Activated T-helper 1 cell treated with Interleukin-2 at 50 U/mL for 16 hours (primary cell): ENCODE measurements around the gene GOLGA8M.
"Not testable (repeated sequence)": the region's sequence is repeated elsewhere in the genome, so short reads cannot be mapped to it uniquely, and the experiment has no call there.

ENCODE experiments used
- DNase-seq: peaks from one replicate; pipeline ENCODE4 v3.0.0-alpha.2; 2020; ENCODE audit warnings: low read depth

The GOLGA8M gene

GRCh38 chr15:28712270-28712669 lies at the start of gene GOLGA8M:
GOLGA8M (minus strand) TSS chr15:28712421; CDS start chr15:28712323, 98 bp downstream.
- DNase-seq: not testable (repeated sequence)

- not testable (repeated sequence) for DNase-seq
Observed at GRCh38 chr15:28742890-28743289, 30.7 kb upstream of the GOLGA8M start.

GRCh38 chr15:28738590-28739292 lies 26.5 kb upstream of the GOLGA8M start:
- not testable (repeated sequence) for DNase-seq

GRCh38 chr15:28738200-28738561 lies 26.0 kb upstream of the GOLGA8M start:
- DNase-seq: not testable (repeated sequence)

- peak; percentile 23 for DNase-seq
Observed at GRCh38 chr15:28737521-28738199, 25.4 kb upstream of the GOLGA8M start.

- not testable (repeated sequence) for DNase-seq
Observed at GRCh38 chr15:28728061-28728460, 15.8 kb upstream of the GOLGA8M start.

GRCh38 chr15:28727026-28727425 lies 14.8 kb upstream of the GOLGA8M start:
- DNase-seq: not testable (repeated sequence)

- DNase-seq: no peak
Observed at GRCh38 chr15:28726102-28726501, 13.9 kb upstream of the GOLGA8M start.

GRCh38 chr15:28725556-28725955 lies 13.3 kb upstream of the GOLGA8M start:
- no peak for DNase-seq

GRCh38 chr15:28723986-28724385 lies 11.8 kb upstream of the GOLGA8M start:
- not testable (repeated sequence) for DNase-seq

- not testable (repeated sequence) for DNase-seq
Observed at GRCh38 chr15:28719626-28720025, 7.4 kb upstream of the GOLGA8M start.

GRCh38 chr15:28718576-28718975 lies 6.4 kb upstream of the GOLGA8M start:
- DNase-seq: not testable (repeated sequence)

- not testable (repeated sequence) for DNase-seq
Observed at GRCh38 chr15:28714176-28714575, 2.0 kb upstream of the GOLGA8M start.

GRCh38 chr15:28703927-28704326 lies 8.3 kb downstream of the GOLGA8M start:
- DNase-seq: not testable (repeated sequence)

GRCh38 chr15:28702427-28702826 lies 9.8 kb downstream of the GOLGA8M start:
- DNase-seq: not testable (repeated sequence)

- not testable (repeated sequence) for DNase-seq
Observed at GRCh38 chr15:28694006-28694751, 18.0 kb downstream of the GOLGA8M start.

- DNase-seq: not testable (repeated sequence)
Observed at GRCh38 chr15:28693021-28693420, 19.2 kb downstream of the GOLGA8M start.

GRCh38 chr15:28673533-28673932 lies 38.7 kb downstream of the GOLGA8M start:
- not testable (repeated sequence) for DNase-seq

GRCh38 chr15:28672122-28672521 lies 40.1 kb downstream of the GOLGA8M start:
- not testable (repeated sequence) for DNase-seq

GRCh38 chr15:28666402-28666801 lies 45.8 kb downstream of the GOLGA8M start:
- DNase-seq: not testable (repeated sequence)

- not testable (repeated sequence) for DNase-seq
Observed at GRCh38 chr15:28664575-28664974, 47.6 kb downstream of the GOLGA8M start.

- DNase-seq: not testable (repeated sequence)
Observed at GRCh38 chr15:28663717-28664116, 48.5 kb downstream of the GOLGA8M start.

GRCh38 chr15:28660750-28661149 lies 51.5 kb downstream of the GOLGA8M start:
- not testable (repeated sequence) for DNase-seq
